Stimulated activated CD8-positive, alpha-beta memory T cell treated with anti-CD3 and anti-CD28 coated beads, Interleukin-4, amount 100 ng/mL, for 4 hours (primary cell): ENCODE measurements around the gene CEL.
"Not testable (repeated sequence)": the region's sequence is repeated elsewhere in the genome, so short reads cannot be mapped to it uniquely, and the experiment has no call there.

ENCODE experiments used
- DNase-seq, 2 donors: peaks; one replicate each; pipeline ENCODE4 v3.0.0-alpha.2; 2020; ENCODE audit warnings: low read depth in 2 of 2, low spot score in 1 of 2

The CEL gene

GRCh38 chr9:133061764-133062145, at the start of gene CEL:
Gene CEL, plus strand, starts transcription at chr9:133061981. Its CDS starts 22 bp downstream, at chr9:133062003.
- DNase-seq: not testable (repeated sequence)

- no peak for DNase-seq
Measured at GRCh38 chr9:133014696-133015095, 47.1 kb upstream of the CEL start.

- no peak for DNase-seq
Measured at GRCh38 chr9:133023117-133023890, 38.5 kb upstream of the CEL start.

- no peak for DNase-seq
Measured at GRCh38 chr9:133026426-133026825, 35.4 kb upstream of the CEL start.

- no peak for DNase-seq
Measured at GRCh38 chr9:133027134-133027533, 34.6 kb upstream of the CEL start.

- no peak for DNase-seq
Measured at GRCh38 chr9:133028221-133028620, 33.6 kb upstream of the CEL start.

- DNase-seq: no peak
Measured at GRCh38 chr9:133029994-133030316, 31.8 kb upstream of the CEL start.

GRCh38 chr9:133030317-133031129, 31.3 kb upstream of the CEL start, which contains the start of gene GTF3C5:
Gene GTF3C5, plus strand, starts transcription at chr9:133030997. Its CDS starts 15 bp downstream, at chr9:133031012.
- peak; percentile 83 to 85 for DNase-seq

- DNase-seq: no peak
Measured at GRCh38 chr9:133031130-133031422, 30.7 kb upstream of the CEL start.

GRCh38 chr9:133031496-133031911, 30.3 kb upstream of the CEL start:
- no peak for DNase-seq

GRCh38 chr9:133032171-133032570, 29.6 kb upstream of the CEL start:
- no peak for DNase-seq

GRCh38 chr9:133035669-133036068, 26.1 kb upstream of the CEL start:
- no peak for DNase-seq

GRCh38 chr9:133037775-133038515, 23.8 kb upstream of the CEL start:
- DNase-seq: no peak

GRCh38 chr9:133040892-133041479, 20.8 kb upstream of the CEL start:
- DNase-seq: not testable (repeated sequence)

- no peak for DNase-seq
Measured at GRCh38 chr9:133041958-133042357, 19.8 kb upstream of the CEL start.

GRCh38 chr9:133042676-133043075, 19.1 kb upstream of the CEL start:
- DNase-seq: no peak

GRCh38 chr9:133043449-133044035, 18.2 kb upstream of the CEL start:
- no peak for DNase-seq

- DNase-seq: no peak
Measured at GRCh38 chr9:133044125-133044524, 17.7 kb upstream of the CEL start.

GRCh38 chr9:133044661-133045060, 17.1 kb upstream of the CEL start:
- DNase-seq: no peak

GRCh38 chr9:133045132-133045531, 16.6 kb upstream of the CEL start:
- DNase-seq: no peak
